HL-60 (cell line): ENCODE data around the gene VPS13A.

Source experiments
- DNase-seq, 2 experiments: peaks; one replicate each; pipeline ENCODE4 v3.0.0-alpha.2; 2010 to 2020; ENCODE audit warnings: low read depth in 1 of 2, low spot score in 1 of 2
- H3K27ac ChIP-seq: fragments of 250-450 bp; sonication (Bioruptor Pico); replicated peaks from 2 replicates; pipeline ENCODE4 v1.5.1; 2020; ENCODE audit warnings: mild to moderate bottlenecking, moderate library complexity
- H3K27me3 ChIP-seq: fragments of 250-450 bp; sonication (Bioruptor Pico); 2 replicates; pipeline ENCODE4 v1.5.1; 2021; ENCODE audit warnings: mild to moderate bottlenecking, moderate library complexity; ENCODE audit not compliant: insufficient read depth, poor library complexity, severe bottlenecking
- H3K4me3 ChIP-seq: replicated peaks from 2 replicates; pipeline ENCODE4 v1.5.1; 2011; ENCODE audit warnings: mild to moderate bottlenecking, control low read depth, low read length; ENCODE audit not compliant: insufficient read depth
- CTCF ChIP-seq: IDR thresholded peaks from one replicate; pipeline ENCODE4 v1.5.1; 2011; ENCODE audit warnings: low read length, control low read depth, inconsistent platforms; ENCODE audit not compliant: insufficient read depth
- GABPA ChIP-seq: IDR thresholded peaks from 2 replicates; pipeline ENCODE4 v1.6.1; 2012; ENCODE audit warnings: low read depth
- POLR2AphosphoS5 ChIP-seq: IDR thresholded peaks from 2 replicates; pipeline ENCODE4 v1.6.1; 2012; ENCODE audit warnings: low read depth
- REST ChIP-seq: IDR thresholded peaks from 2 replicates; pipeline ENCODE4 v1.6.1; 2012; ENCODE audit warnings: low read depth; ENCODE audit not compliant: insufficient replicate concordance
- SPI1 ChIP-seq: IDR thresholded peaks from 2 replicates; pipeline ENCODE4 v1.6.1; 2012; ENCODE audit warnings: low read depth, mild to moderate bottlenecking, borderline replicate concordance

The VPS13A gene

GRCh38 chr9:77453825-77454647 lies 276.7 kb downstream of the VPS13A start:
- Histone ChIP-seq H3K27me3 (no peaks in the 10 kb centered on the region), H3K4me3 (peak overlapping the region; percentile 21), H3K27ac (peak overlapping the region; percentile 20)
- TF ChIP-seq GABPA = no peak
- peak; percentile 100 for TF ChIP-seq SPI1
- DNase-seq = peak; percentile 34 to 77

- TF ChIP-seq POLR2AphosphoS5 (no peak), REST (no peak), CTCF (no peak), GABPA (no peak)
- no peak for DNase-seq
- H3K27me3 ChIP-seq = no peaks in the 10 kb centered on the region
- H3K4me3 ChIP-seq = no peak overlapping the region
- peak overlapping the region; percentile 20 for H3K27ac ChIP-seq
Observed at GRCh38 chr9:77454663-77455062, 277.3 kb downstream of the VPS13A start.

GRCh38 chr9:77455312-77455927 lies 278.1 kb downstream of the VPS13A start:
- Histone ChIP-seq H3K4me3 (no peak overlapping the region), H3K27me3 (no peaks in the 10 kb centered on the region), H3K27ac (no peak overlapping the region)
- TF ChIP-seq POLR2AphosphoS5 = no peak
- TF ChIP-seq CTCF = peak; percentile 58
- DNase-seq = peak; percentile 28 to 73

GRCh38 chr9:77456829-77457437 lies 279.6 kb downstream of the VPS13A start:
- Histone ChIP-seq H3K27ac (no peak overlapping the region), H3K27me3 (no peaks in the 10 kb centered on the region), H3K4me3 (no peak overlapping the region)
- peak; percentile 68 to 86 for DNase-seq
- no peak for TF ChIP-seq SPI1
- peak; percentile 93 for TF ChIP-seq CTCF
- TF ChIP-seq REST = no peak
- TF ChIP-seq GABPA = no peak
- TF ChIP-seq POLR2AphosphoS5 = no peak
